Measurements from ENCODE around the gene KHDC1.

GRCh38 chr6:73203098-73203497, 59.9 kb downstream of the KHDC1 start:
- TF ChIP-seq CTCF (IDR thresholded peaks at IDR 0.05), result no peak
- no peak for TF ChIP-seq POLR2A (IDR thresholded peaks at IDR 0.05)

Measured in Peyer's patch (tissue), 4 donors.